GM20000 (cell line): Measurements from ENCODE around the gene MYBBP1A.
"Not testable (repeated sequence)": the region's sequence is repeated elsewhere in the genome, so short reads cannot be mapped to it uniquely, and the experiment has no call there.

Source experiments
- DNase-seq: peaks from one replicate; pipeline ENCODE4 v3.0.0; 2012; ENCODE audit warnings: low spot score
- TF ChIP-seq, protein P1 (sequence below): IDR thresholded peaks from 2 replicates; pipeline ENCODE4 v1.5.1; 2012; ENCODE audit warnings: mild to moderate bottlenecking, control low read depth; ENCODE audit errors: extremely low read depth, missing control alignments

Gene MYBBP1A

DNA sequence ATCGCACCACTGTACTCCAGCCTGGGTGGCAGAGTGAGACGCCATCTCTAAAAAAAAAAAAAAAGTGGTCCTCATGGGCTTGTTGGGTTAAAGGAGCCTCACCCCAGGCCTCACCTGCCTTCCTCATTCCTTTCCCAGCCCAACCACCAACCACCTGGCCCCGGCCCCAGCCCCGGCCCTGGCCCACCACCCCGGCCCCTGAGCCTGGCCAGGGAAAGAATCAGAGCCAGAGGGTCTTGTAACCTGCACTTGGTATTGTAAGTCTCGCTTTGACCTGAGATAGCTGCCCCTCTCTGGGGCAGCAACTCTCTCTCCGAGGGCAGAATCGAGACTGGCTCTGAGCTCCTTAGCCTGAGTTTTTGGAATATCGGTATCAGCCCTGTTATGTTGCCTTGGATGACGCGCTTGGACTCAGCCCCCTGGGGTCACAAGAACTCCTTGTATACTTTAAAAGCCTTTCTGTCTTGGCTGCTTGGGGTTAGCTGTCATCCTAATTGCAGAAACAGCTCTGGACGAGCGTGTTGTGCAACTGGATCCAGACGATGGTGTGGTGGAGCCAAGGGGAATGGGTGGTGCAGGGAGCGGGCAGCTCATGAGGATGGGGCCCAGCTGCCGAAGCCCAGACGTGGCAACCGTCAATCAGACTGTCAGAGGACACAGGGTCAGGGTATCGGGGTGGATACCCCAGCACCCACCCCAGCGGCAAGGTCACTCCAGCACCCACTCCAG lies 43.8 kb upstream of the MYBBP1A start:
- DNase-seq = no peak
- TF ChIP-seq, protein P1, sequence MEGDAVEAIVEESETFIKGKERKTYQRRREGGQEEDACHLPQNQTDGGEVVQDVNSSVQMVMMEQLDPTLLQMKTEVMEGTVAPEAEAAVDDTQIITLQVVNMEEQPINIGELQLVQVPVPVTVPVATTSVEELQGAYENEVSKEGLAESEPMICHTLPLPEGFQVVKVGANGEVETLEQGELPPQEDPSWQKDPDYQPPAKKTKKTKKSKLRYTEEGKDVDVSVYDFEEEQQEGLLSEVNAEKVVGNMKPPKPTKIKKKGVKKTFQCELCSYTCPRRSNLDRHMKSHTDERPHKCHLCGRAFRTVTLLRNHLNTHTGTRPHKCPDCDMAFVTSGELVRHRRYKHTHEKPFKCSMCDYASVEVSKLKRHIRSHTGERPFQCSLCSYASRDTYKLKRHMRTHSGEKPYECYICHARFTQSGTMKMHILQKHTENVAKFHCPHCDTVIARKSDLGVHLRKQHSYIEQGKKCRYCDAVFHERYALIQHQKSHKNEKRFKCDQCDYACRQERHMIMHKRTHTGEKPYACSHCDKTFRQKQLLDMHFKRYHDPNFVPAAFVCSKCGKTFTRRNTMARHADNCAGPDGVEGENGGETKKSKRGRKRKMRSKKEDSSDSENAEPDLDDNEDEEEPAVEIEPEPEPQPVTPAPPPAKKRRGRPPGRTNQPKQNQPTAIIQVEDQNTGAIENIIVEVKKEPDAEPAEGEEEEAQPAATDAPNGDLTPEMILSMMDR = no peak

DNA sequence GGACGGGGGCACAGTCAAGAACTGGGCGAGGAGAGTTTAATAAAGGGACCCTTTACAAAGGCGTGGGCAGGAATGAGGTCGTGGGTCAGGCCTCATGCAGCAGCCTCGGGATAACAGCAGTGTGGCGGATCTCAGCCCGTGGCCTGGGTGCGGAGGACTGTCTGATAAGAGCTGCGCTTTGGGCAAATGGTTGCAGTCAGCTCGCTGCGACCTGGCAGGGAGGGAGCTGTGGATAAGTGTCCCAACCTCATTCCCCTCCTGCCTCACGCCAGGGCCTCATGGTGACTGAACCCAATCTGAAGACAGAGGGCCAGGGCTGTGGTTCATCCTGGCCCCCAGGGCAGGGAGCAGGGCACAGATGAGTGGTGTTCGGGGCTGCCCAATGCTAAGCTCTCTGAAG lies 42.8 kb upstream of the MYBBP1A start:
- no peak for DNase-seq
- TF ChIP-seq, protein P1 = no peak

DNA sequence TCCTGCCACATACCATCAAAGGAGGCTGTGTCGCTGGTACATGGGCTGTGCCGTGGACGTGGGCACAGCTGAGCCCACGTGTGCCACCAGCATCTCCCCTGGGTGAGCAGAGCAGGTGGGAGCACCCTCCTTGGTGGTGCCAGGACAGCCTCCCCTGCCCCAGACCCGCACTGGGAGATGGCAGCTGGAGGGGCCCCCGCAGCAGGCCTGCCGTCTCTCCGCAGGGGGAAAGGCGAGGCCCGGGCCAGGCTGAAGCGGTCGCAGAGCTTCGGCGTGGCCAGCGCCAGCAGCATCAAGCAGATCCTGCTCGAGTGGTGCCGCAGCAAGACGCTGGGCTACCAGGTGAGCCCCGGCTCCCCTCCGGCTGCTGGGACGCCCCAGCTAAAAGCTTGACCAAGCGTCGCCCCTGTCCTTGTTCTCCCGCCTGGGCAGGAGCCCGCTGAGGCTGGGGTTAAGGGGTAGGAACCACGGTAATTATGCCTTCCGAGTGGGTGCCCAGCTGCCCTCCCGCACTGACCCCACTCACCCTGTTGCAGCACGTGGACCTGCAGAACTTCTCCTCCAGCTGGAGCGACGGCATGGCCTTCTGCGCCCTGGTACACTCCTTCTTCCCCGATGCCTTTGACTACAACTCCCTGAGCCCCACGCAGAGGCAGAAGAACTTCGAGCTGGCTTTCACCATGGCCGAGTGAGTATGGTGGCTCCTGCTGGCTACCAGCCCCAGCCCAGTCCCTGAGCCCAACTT lies 41.6 kb upstream of the MYBBP1A start:
- DNase-seq = no peak
- TF ChIP-seq, protein P1 = no peak

DNA sequence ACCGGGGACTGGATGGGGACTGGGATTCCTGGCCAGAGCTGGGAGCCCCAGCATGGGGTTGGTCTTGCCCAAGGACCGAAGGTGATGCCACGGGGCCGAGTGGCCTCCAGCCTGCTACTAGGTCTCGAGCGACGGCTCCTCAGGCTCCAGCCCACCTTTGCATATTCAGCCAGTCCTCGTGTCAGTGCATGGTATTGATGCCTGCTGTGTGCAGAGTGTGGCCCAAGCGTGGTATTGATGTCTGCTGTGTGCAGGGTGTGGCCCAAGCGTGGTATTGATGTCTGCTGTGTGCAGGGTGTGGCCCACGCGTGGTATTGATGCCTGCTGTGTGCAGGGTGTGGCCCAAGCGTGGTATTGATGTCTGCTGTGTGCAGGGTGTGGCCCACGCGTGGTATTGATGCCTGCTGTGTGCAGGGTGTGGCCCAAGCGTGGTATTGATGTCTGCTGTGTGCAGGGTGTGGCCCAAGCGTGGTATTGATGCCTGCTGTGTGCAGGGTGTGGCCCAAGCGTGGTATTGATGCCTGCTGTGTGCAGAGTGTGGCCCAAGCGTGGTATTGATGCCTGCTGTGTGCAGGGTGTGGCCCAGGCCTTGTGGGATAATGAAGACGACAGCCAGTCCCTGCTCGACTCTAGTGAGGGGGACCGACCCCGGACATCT lies 40.6 kb upstream of the MYBBP1A start:
- not testable (repeated sequence) for DNase-seq

DNA sequence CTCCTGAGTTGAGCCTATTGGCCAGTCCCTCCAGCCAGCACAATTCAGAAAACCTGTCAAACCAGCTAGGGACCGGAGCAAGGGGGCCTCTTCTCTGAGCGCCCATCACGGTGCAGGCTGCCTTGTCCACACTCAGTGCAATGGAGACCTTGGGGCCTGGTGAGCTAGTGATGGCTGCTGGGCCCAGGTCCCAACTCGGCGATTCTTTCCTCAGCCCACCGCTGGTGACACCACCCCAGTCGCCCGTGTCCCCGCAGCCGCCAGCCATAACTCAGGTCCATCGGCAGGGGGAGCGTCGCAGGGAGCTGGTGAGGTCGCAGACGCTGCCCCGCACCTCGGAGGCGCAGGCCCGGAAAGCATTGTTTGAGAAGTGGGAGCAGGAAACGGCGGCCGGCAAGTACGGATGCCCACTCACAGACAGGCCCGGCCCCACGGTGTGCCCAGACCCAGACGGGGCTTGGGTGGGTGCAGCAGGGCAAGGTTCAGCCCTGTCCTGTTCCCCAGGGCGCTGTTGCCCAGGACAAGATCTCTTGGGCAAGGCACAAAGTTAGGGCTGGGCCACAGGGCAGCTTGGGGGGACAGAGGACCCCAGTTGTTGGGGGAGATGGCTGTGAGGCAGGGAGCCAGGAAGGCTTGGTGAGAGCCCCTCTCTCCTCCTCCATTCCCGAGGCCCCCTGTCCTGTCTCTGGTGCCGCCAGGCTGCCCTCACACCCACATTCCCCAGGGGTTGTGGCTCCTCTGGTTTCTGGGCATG lies 39.9 kb upstream of the MYBBP1A start:
- peak; percentile 69 for DNase-seq
- TF ChIP-seq, protein P1 = peak; percentile 29

DNA sequence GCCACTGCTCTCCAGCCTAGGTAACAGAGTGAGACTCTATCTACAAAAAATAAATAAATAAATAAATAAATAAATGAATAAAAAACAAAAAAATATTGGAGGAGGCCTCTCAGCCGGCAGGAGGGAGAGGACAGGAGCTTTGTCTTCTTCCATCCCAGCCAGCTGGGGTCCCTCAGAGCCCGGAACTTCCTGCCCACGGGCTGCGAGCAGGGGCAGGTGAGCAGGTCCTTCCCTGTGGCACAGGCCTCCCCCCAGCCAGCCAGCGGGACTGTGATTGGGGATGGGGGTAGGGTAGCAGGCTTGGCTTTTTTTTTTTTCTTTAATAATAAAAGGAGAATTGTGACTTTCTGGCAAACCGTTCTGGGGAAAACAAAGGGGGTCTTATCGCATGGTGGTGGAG lies 39.2 kb upstream of the MYBBP1A start:
- no peak for DNase-seq
- TF ChIP-seq, protein P1 = no peak

DNA sequence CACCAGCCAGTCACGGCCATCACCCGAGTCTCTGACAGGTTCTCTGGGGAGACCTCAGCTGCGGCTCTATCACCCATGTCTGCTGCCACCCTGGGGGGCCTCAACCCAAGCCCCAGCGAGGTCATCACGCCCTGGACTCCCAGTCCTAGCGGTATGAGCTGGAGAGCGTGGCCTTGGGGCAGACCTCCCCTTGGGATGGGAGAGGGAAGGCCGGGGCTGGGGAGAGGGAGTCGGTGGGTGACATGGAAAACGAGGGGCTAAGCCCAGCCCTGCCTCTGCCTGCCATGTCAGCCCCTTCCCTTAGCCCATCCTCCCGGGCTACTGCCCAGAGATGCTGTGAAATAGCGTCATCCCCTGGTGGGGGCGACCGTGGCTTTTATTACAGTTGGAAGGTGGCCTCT lies 37.8 kb upstream of the MYBBP1A start:
- no peak for DNase-seq
- TF ChIP-seq, protein P1 = no peak
